T-helper 2 cell treated with Interferon-gamma antibody and Interleukin-4, amounts not matched to agents 5 μg/mL and 100 μg/mL, for 36 hours (primary cell): ENCODE measurements around the gene NPAS1.
A peak's percentile ranks its signal among the peaks of the same experiment; 100 is the strongest.

Source experiments
- DNase-seq: peaks from one replicate; pipeline ENCODE4 v3.0.0; 2021; ENCODE audit warnings: low spot score
- H3K27ac Mint-ChIP-seq: one replicate; pipeline ENCODE4 v1.8.0; 2021; ENCODE audit warnings: mild to moderate bottlenecking, mixed read lengths
- H3K27me3 Mint-ChIP-seq: one replicate; pipeline ENCODE4 v1.8.0; 2021; ENCODE audit warnings: low read depth, mixed read lengths
- H3K36me3 Mint-ChIP-seq: one replicate; pipeline ENCODE4 v1.8.0; 2021; ENCODE audit warnings: low read depth, mixed read lengths
- H3K4me1 Mint-ChIP-seq: one replicate; pipeline ENCODE4 v1.8.0; 2021; ENCODE audit warnings: low read depth, mixed read lengths
- H3K4me3 Mint-ChIP-seq: one replicate; pipeline ENCODE4 v1.8.0; 2022; ENCODE audit warnings: mild to moderate bottlenecking, moderate library complexity, mixed read lengths
- H3K9me3 Mint-ChIP-seq: one replicate; pipeline ENCODE4 v1.8.0; 2021; ENCODE audit warnings: mixed read lengths

The NPAS1 gene

GRCh38 chr19:47019431-47020041 lies at the start of gene NPAS1:
NPAS1 (plus strand) TSS chr19:47019837; CDS start chr19:47021048, 1,211 bp downstream.
- DNase-seq = no peak
- peaks cover 6% of the 10 kb centered on the region for H3K4me1 Mint-ChIP-seq
- no peaks in the 10 kb centered on the region for H3K9me3 Mint-ChIP-seq
- no peak within 1 kb of the TSS for H3K27ac Mint-ChIP-seq
- peak within 1 kb of the TSS; percentile 18 for H3K4me3 Mint-ChIP-seq
- H3K36me3 Mint-ChIP-seq = no peaks in the 10 kb centered on the region
- H3K27me3 Mint-ChIP-seq = peaks cover 57% of the 10 kb centered on the region

- DNase-seq = no peak
- Mint-ChIP-seq H3K27me3 (no peaks in the 10 kb centered on the region), H3K9me3 (no peaks in the 10 kb centered on the region), H3K4me1 (peaks cover 29% of the 10 kb centered on the region), H3K36me3 (peaks cover 19% of the 10 kb centered on the region), H3K4me3 (no peak overlapping the region), H3K27ac (no peak overlapping the region)
Observed at GRCh38 chr19:46970815-46971214, 48.8 kb upstream of the NPAS1 start.

- Mint-ChIP-seq H3K36me3 (peaks cover 13% of the 10 kb centered on the region), H3K4me1 (peaks cover 29% of the 10 kb centered on the region), H3K4me3 (no peak overlapping the region), H3K27me3 (no peaks in the 10 kb centered on the region), H3K9me3 (no peaks in the 10 kb centered on the region), H3K27ac (no peak overlapping the region)
- DNase-seq = no peak
Observed at GRCh38 chr19:46972311-46972710, 47.3 kb upstream of the NPAS1 start.

GRCh38 chr19:46974181-46974580 lies 45.5 kb upstream of the NPAS1 start:
- Mint-ChIP-seq H3K27ac (peak overlapping the region; percentile 8), H3K36me3 (peaks cover 4% of the 10 kb centered on the region), H3K9me3 (no peaks in the 10 kb centered on the region), H3K27me3 (no peaks in the 10 kb centered on the region), H3K4me3 (no peak overlapping the region), H3K4me1 (peaks cover 12% of the 10 kb centered on the region)
- DNase-seq = no peak

GRCh38 chr19:46975011-46975924 lies 44.4 kb upstream of the NPAS1 start:
- H3K4me1 Mint-ChIP-seq = peaks cover 6% of the 10 kb centered on the region
- no peak overlapping the region for H3K27ac Mint-ChIP-seq
- H3K9me3 Mint-ChIP-seq = no peaks in the 10 kb centered on the region
- DNase-seq = no peak
- no peaks in the 10 kb centered on the region for H3K27me3 Mint-ChIP-seq
- no peaks in the 10 kb centered on the region for H3K36me3 Mint-ChIP-seq
- no peak overlapping the region for H3K4me3 Mint-ChIP-seq

GRCh38 chr19:46975925-46976782 lies 43.5 kb upstream of the NPAS1 start:
- H3K36me3 Mint-ChIP-seq = peaks cover 3% of the 10 kb centered on the region
- DNase-seq = no peak
- peaks cover 14% of the 10 kb centered on the region for H3K4me1 Mint-ChIP-seq
- no peak overlapping the region for H3K27ac Mint-ChIP-seq
- H3K27me3 Mint-ChIP-seq = no peaks in the 10 kb centered on the region
- H3K9me3 Mint-ChIP-seq = no peaks in the 10 kb centered on the region
- H3K4me3 Mint-ChIP-seq = no peak overlapping the region

- Mint-ChIP-seq H3K9me3 (no peaks in the 10 kb centered on the region), H3K27ac (peak overlapping the region; percentile 26), H3K4me3 (no peak overlapping the region), H3K4me1 (peaks cover 18% of the 10 kb centered on the region), H3K27me3 (no peaks in the 10 kb centered on the region), H3K36me3 (peaks cover 3% of the 10 kb centered on the region)
- no peak for DNase-seq
Observed at GRCh38 chr19:46976845-46977320, 42.8 kb upstream of the NPAS1 start.

- no peak overlapping the region for H3K27ac Mint-ChIP-seq
- peaks cover 3% of the 10 kb centered on the region for H3K36me3 Mint-ChIP-seq
- no peak for DNase-seq
- no peak overlapping the region for H3K4me3 Mint-ChIP-seq
- H3K4me1 Mint-ChIP-seq = peaks cover 18% of the 10 kb centered on the region
- H3K27me3 Mint-ChIP-seq = no peaks in the 10 kb centered on the region
- no peaks in the 10 kb centered on the region for H3K9me3 Mint-ChIP-seq
Observed at GRCh38 chr19:46977548-46977947, 42.1 kb upstream of the NPAS1 start.

- H3K4me1 Mint-ChIP-seq = peaks cover 18% of the 10 kb centered on the region
- no peak for DNase-seq
- H3K27ac Mint-ChIP-seq = peak overlapping the region; percentile 9
- H3K27me3 Mint-ChIP-seq = no peaks in the 10 kb centered on the region
- H3K36me3 Mint-ChIP-seq = peaks cover 3% of the 10 kb centered on the region
- no peak overlapping the region for H3K4me3 Mint-ChIP-seq
- no peaks in the 10 kb centered on the region for H3K9me3 Mint-ChIP-seq
Observed at GRCh38 chr19:46978171-46978869, 41.3 kb upstream of the NPAS1 start.

GRCh38 chr19:46979126-46980105 lies 40.2 kb upstream of the NPAS1 start:
- peaks cover 18% of the 10 kb centered on the region for H3K4me1 Mint-ChIP-seq

GRCh38 chr19:46980761-46981160 lies 38.9 kb upstream of the NPAS1 start:
- Mint-ChIP-seq H3K27ac (peak overlapping the region; percentile 26), H3K27me3 (no peaks in the 10 kb centered on the region), H3K4me1 (peaks cover 19% of the 10 kb centered on the region), H3K9me3 (no peaks in the 10 kb centered on the region), H3K4me3 (no peak overlapping the region), H3K36me3 (peaks cover 3% of the 10 kb centered on the region)
- DNase-seq = no peak

More at GRCh38 chr19:46979126-46980105, 40.2 kb upstream of the NPAS1 start:
- H3K4me3 Mint-ChIP-seq = no peak overlapping the region
- no peaks in the 10 kb centered on the region for H3K27me3 Mint-ChIP-seq
- no peak for DNase-seq
- H3K9me3 Mint-ChIP-seq = no peaks in the 10 kb centered on the region
- H3K27ac Mint-ChIP-seq = no peak overlapping the region
- H3K36me3 Mint-ChIP-seq = peaks cover 3% of the 10 kb centered on the region

- H3K4me3 Mint-ChIP-seq = no peak overlapping the region
- H3K27me3 Mint-ChIP-seq = no peaks in the 10 kb centered on the region
- peaks cover 17% of the 10 kb centered on the region for H3K4me1 Mint-ChIP-seq
Observed at GRCh38 chr19:46981286-46981945, 38.2 kb upstream of the NPAS1 start.

More at GRCh38 chr19:46981286-46981945, 38.2 kb upstream of the NPAS1 start:
- H3K36me3 Mint-ChIP-seq = peaks cover 3% of the 10 kb centered on the region
- H3K9me3 Mint-ChIP-seq = no peaks in the 10 kb centered on the region
- H3K27ac Mint-ChIP-seq = no peak overlapping the region
- DNase-seq = no peak
